Uterus (tissue), 2 donors: ENCODE measurements around the gene PCSK2.

ENCODE experiments used
- POLR2A ChIP-seq, 2 donors: fragments of 450-650 bp; IDR thresholded peaks; one replicate each; pipeline ENCODE4 v1.6.1; 2016; ENCODE audit warnings: antibody characterized with exemption in 2 of 2, mild to moderate bottlenecking in 1 of 2, moderate library complexity in 1 of 2
- TF ChIP-seq, protein P1 (sequence below), 4 experiments: fragments of 200-600 bp in 2 of 4; fragments of 450-650 bp in 2 of 4; sonication (generic) in 2 of 4; IDR thresholded peaks; one replicate each; pipeline ENCODE4 v1.5.1; 2016 to 2019; ENCODE audit warnings: antibody characterized with exemption in 4 of 4, mild to moderate bottlenecking in 2 of 4, moderate library complexity in 1 of 4

DNA sequence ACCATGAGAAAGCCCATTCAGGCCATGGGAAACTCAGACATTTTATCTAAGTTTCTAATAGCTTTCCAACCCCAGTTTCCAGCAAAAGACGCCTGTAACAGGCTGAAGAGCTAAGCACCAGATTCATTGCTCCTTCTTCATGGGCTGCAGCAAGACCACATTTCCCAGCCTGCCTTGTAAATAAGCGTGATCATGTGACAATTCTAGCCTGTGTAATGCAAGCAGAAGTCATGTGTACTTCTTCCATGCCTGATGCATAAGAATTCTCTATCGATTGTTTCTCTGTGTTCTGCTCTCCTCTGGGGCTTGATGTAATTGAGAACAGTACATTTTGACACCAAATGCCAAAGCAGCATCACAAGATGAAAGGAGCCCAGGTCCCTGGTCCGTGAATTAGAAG, 6.8 kb downstream of the PCSK2 start:
- TF ChIP-seq POLR2A (IDR thresholded peaks at IDR 0.05): no peak
- TF ChIP-seq, protein P1, sequence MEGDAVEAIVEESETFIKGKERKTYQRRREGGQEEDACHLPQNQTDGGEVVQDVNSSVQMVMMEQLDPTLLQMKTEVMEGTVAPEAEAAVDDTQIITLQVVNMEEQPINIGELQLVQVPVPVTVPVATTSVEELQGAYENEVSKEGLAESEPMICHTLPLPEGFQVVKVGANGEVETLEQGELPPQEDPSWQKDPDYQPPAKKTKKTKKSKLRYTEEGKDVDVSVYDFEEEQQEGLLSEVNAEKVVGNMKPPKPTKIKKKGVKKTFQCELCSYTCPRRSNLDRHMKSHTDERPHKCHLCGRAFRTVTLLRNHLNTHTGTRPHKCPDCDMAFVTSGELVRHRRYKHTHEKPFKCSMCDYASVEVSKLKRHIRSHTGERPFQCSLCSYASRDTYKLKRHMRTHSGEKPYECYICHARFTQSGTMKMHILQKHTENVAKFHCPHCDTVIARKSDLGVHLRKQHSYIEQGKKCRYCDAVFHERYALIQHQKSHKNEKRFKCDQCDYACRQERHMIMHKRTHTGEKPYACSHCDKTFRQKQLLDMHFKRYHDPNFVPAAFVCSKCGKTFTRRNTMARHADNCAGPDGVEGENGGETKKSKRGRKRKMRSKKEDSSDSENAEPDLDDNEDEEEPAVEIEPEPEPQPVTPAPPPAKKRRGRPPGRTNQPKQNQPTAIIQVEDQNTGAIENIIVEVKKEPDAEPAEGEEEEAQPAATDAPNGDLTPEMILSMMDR (IDR thresholded peaks at IDR 0.05): no peak
